Putamen (tissue), 1 donor: ENCODE results near the gene TTYH1.

Experiments
- DNase-seq: peaks from one replicate; pipeline ENCODE4 v3.0.0-alpha.2; 2016; ENCODE audit warnings: low spot score

Gene TTYH1

DNA sequence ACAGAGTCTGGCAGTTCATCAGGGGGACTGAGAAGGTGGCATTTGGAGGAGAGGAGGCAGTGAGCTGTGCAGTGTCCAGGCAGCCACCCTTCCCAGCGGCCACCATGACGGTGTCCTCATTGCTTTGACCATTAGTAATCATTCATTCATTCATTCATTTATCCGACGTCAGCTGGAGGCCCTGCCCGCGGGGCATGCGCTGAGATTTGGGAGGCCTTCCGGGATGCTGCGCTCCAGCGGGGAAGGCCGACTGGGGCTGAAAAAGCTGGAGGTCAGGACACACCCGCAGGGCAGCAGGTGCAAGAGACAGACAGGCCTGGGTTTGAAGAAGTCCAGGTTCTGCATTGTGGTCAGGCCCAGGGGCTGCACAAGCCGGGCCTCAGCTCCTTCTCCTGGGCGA is 8.9 kb downstream of the TTYH1 start:
- no peak for DNase-seq

DNA sequence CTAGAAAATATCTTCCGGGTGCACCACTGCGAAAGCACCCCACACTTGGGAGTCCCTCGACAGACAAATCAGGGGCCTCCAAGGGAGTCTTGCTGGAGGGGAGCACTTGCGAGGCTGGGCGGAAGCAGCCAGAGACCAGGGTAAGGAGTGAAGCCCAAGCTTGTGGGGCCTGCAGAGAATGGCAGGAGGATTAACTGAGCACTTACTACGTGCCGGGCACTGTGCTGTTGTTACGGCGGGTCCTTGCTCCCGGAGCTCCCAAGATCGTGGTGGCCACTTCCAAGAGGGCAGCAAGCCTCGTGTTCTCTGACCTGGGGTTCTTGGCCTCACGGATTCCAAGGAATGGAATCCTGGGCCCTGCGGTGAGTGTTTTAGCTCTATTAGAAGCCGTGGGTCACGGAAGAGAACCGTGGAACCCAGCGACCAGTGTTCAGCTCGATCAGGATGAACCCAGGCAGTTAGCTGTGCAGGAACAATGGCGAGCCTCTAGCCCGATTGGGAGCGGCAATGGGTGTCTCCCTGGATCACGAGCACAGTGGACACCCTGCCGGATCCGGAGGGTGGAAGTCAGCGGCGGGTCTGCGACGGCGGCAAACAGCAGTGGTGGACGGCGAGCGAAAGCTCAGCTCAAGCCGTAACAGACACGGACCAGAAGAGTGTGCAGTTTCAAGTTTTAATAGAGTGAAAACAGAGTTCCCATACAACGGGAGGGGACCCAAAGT is 9.6 kb downstream of the TTYH1 start:
- no peak for DNase-seq

DNA sequence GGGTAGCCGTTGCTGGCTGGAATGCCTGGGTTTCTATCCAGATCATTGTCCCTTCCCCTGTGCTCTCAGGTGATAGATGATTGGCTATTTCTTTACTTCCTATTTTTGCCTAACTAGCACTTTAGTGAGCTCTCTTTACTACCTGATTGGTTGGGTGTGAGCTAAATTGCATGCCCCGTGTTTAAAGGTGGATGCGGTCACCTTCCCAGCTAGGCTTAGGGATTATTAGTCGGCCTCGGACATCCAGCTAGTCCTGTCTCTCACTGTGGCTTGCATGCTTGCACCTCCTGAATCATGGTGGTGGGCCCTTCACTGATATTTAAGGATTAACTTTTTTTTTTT is 10.1 kb downstream of the TTYH1 start:
- no peak for DNase-seq

DNA sequence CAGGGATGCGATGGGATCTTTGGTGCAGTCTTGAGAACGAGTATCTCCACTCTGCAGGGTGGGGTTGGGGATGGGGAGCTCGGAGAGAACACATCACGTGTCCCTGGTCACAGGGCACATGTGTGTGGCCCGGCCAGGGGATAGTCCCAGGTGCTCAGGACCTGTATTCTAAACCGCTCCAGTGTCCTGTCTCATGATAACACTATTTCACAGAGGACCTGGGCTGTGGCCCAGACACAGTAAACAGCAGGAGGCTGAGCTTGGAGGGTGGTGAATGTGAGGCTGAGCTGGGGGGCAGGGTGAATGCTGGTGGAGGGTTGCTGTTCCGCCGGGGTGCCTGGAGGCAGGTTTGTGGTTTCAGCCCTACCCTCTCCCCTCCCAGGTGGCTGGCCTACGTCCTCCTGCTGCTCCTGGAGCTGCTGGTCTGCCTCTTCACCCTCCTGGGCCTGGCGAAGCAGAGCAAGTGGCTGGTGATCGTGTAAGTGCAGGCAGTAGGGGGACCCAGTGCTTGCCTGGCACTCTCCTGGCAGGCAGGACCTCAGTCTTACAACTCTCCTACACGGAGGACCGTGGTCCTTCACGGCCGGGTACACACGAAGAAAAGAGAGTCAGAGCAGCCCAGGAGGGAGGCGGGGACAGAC is 11.1 kb downstream of the TTYH1 start:
- DNase-seq = no peak

DNA sequence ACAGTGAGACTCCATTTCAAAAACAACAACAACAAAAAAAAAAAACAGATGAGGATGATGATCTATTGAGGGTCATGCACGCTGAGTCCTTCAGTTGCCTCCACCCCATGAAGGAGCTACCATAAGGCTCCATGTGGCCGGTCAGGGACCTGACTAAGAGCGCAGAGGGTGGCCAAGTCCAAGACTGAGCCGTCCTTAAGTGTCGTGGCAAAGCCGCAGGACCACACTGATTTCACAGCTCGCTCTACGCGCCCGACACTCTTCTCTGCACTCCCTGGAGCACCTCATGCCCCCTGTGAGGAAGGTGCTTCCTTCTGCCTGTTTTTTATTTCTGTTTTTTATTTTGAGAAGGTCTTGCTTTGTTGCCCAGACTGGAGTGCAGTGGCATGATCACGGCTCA is 12.3 kb downstream of the TTYH1 start:
- no peak for DNase-seq

DNA sequence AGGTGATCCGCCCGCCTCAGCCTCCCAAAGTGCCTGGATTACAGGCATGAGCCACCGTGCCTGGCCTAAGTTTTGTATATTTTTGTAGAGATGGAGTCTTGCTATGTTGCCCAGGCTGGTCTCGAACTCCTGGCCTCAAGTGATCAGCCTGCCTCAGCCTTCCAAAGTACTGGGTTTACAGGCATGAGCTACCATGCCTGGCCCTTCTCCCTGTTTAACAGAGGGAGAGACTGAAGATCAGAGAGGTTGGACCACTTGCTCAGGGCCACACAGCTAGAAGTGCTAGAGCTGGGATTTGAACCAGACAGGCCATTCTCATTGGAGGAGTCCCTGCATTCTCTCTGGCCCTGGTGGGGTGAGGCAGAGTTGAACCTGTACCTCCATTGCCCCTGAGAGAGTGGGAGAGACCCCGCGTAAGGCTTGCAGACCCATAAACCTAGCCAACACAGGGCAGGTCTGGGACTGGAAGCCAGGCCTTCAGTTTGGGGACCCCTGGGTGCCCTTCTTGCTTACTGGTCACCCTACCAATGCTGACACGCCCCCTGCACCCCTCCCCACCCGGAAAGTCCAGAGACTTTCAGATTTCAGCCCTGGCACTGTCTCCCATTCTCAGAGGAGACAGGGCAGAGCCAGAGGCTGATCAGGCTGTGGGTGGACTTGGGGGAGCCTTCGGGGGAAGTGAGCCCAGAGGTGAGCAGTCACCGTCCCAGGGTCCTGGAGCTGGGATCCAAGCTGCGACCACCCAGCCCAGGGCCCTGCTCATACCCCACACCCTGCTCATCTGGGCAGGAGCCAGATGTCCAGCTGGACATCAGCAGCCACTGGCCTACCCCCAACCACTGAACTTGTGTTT is 13.3 kb downstream of the TTYH1 start:
- no peak for DNase-seq

DNA sequence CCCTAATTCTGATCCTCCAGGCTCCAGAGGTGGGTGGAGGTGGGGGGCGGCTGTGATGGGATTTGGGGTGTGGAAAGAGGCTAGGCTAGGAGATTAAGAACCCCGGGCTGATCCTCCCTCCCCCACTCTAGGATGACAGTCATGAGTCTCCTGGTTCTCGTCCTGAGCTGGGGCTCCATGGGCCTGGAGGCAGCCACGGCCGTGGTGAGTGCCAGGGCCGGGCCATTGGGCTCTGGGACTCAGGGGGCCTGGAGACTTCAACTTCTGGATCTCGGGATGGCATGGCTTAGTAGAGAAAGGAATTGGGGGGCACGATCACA is 13.9 kb downstream of the TTYH1 start:
- no peak for DNase-seq

DNA sequence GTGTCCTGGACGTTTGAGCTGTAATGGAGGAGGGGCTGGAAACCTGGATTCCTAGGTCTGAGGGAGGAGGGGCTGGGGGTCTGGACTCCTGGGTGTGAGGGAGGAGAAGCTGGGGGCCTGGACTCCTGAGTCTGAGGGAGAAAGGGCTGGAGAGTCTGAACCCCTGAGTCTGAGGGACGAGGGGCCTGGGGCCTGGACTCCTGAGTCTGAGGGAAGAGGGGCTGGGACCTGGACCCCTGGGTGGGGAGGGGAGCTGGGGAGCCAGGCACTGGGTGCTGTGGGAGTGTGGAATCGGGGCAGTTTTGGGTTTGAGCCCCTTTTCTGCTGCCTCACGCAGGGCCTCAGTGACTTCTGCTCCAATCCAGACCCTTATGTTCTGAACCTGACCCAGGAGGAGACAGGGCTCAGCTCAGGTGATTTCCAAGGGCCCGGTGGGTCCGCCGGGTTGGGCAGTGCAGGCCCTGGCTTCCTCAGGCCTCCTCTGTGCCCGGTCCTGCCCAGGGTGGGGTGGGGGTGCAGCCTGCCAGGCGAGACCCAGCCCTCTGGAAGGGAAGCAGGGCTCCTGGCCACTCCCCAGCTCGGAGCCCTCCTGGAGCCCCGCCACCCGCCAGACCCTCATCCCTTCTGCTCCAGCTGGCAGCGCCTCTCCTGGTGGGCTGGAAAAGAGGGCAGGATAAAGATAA is 14.4 kb downstream of the TTYH1 start:
- DNase-seq = no peak

DNA sequence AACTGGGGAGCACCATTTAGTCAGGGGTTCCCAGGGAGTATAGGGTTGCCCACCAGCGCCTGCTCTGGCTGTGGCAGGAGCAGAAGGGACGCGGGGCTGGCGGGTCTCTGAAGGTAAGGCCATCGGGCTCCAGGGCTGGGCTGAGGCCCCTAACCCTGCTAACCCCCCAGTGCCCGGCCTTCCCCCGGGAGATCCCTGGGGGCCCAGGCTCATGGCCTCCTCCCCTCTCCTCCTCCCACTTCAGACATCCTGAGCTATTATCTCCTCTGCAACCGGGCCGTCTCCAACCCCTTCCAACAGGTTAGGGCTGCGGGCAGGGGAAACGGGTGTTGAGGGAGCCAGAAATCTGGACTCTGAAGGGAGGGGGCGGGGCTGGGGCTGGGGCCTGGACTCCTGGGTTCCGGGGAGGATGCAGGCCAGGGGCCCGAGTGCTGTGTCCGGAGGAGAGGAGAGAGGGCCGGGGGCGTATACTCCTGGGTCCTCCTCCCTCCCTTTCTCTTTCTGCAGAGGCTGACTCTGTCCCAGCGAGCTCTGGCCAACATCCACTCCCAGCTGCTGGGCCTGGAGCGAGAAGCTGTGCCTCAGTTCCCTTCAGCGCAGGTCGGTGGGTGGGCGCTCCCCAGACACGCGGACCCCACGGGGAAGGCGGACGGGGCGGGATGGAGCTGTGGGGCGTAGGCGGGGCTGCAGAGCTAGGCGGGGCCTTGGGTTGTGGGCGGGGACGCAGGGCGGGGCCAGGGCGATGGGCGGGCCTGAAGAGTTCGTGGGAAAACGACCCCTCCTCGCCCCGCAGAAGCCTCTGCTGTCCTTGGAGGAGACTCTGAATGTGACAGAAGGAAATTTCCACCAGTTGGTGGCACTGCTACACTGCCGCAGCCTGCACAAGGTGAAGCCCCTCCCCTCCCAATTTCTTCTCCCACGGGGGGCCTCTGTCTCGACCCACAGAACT is 15.3 kb downstream of the TTYH1 start:
- DNase-seq = no peak

DNA sequence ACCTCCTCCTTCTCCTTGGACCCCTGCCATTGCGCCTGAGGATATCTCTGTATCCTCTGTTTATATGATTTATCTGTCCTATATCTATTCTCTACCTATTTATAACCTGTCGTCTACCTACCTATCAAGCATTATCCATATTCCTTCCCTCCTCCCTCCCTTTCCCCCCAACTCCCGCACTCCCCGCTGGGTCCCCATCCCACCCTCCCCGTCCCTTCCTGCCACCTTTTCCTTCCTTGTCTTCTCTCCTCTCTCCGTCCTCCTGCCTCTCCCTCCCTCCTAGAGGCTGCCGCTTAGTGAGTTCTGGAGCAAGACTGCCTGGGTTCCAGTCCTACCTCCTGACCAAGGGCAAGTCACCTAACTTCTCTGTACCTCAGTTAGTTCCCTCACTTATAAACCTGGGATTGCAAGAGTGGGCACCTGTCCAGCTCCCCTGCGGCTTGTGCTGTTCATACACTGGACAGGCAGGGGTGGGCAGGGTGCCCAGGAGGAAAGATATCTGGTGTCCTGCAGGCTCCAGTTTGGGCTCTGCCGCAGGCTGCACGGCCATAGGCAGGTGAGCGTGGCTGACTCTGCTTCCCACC is 16.1 kb downstream of the TTYH1 start:
- no peak for DNase-seq

DNA sequence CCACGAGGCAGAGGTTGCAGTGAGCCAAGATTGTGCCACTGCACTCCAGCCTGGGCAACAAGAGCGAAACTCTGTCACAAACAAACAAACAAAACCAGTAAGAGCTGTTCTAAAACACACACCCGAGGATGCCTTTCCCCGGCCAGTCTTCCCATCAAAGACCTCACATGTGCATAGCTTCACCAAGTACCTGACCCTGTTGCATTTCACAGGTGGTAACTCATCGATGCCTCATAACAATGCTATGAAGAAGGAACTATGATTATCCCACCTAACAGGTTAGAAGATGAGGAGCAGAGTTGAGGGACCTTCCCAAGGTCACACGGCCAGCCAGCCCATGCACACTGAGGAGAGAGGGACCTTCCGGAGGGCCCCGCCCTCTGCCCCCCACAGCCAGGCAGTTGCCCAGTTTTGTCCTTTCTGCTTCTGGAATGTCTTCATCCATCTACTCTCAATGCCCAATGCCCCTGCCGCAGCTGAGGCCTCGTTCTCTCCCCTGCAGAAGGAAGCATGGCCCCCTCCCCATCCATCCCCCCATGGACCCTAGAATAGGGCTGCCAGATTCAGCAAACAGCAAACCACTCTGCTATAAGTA is 17.0 kb downstream of the TTYH1 start:
- DNase-seq = no peak

DNA sequence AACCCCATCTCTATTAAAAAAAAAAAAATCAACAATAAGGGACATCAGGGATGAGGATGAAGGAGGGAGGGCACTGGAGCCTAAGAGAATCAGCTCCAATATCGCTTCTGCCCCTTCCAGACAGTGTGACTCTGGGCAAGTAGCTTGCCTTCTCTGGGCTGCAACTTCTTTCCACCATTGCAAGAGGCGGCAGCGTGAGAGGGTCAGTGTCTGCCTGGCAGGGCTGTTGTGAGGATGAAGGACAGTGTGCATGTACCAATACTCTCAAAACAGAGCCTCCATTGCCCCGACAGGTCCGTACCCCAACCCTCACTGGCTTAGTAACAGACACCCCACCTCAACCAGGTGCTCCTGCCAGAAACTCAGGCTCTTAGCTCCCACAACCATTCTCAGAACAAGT is 18.4 kb downstream of the TTYH1 start:
- DNase-seq = no peak

DNA sequence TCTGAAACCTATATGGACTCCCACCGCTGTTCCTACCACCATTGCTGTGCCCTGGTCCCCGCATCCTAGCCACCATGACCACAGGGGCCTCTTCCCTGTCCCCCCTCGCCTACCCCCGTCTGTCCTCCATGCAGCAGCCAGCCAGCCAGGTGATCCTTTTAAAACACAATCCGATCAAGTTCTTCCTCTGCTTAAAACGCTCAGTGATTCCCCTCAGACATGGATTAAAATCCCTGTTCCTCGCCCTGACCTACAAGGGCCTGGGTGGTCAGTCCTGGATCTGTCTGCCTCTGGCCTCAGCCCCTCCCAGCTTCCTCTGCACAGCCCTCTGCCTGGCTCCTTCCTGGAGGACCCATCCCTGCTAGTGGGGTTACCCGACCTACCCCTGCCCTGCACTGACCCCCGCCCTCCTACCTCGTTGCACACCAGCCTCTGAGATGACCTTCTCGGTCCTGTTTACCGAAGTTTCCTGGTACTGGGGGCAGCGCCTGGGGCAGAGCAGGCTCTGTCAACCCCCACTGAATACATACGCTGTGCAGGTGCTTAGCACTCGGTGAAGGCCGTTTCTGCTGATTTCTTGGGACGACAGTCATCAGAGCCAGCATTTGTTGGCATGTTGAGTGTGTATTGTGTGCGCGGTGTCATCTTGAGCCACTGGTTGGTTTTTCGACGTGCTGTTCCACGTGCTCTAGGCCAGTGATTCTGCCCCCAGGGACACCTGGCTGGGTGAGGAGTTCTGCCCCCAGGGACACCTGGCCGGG is 19.0 kb downstream of the TTYH1 start:
- no peak for DNase-seq

DNA sequence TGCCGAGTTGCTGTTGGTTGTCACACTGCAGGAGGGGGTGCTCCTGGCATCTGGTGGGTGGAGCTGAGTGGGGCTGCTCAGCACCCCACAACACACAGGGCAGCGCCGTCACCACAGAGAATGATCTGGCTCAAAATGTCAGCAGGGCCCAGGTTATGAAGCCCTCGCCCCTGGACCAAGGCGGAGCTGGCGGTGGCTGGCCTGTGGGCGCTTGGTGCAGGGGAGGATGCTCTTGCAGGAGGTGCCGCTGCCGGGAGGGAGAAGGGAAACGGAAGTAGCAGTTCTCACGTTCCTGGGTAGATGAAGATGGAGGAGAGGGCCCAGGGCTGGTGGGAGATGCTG is 19.6 kb downstream of the TTYH1 start:
- DNase-seq = no peak

DNA sequence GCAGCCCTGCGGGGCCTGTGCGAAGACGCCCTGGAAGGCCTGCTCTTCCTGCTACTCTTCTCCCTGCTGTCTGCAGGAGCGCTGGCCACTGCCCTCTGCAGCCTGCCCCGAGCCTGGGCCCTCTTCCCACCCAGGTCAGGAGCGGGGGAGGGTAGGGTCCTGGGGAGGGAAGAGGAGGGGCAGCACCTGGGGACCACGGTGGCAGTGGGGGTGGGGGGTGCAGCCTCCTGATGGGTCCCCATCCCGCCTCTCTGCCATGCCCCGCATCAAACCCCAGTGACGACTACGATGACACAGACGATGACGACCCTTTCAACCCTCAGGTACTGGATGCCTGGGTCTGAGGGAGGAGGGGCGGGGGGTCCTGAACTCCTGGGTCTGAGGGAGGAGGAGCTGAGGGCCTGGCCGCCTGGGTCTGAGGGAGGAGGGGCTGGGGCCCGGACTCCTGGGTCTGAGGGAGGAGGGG is 20.3 kb downstream of the TTYH1 start:
- DNase-seq = no peak

DNA sequence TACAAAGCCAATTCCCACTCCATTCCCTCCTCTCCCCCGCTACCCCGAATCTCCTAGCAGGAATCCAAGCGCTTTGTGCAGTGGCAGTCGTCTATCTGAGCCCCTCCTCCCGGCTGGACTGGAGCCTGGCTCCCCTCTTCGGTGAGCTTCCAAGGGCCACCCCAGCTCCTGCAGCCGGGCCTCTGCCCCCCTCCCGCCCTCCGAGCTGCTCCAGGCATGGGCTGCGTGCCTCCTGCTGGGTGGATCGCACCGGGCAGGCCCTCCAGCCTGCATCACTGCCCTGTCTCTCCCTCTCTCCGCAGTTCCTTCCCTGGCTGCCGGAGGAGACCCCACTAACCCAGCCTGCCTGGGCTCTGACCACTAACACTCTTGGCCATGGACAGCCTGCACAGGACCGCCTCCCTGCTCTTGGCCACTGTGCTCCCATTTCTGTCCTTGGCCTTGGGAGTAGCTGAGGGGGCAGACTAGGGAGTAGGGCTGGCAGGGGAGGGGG is 20.8 kb downstream of the TTYH1 start:
- DNase-seq = no peak

DNA sequence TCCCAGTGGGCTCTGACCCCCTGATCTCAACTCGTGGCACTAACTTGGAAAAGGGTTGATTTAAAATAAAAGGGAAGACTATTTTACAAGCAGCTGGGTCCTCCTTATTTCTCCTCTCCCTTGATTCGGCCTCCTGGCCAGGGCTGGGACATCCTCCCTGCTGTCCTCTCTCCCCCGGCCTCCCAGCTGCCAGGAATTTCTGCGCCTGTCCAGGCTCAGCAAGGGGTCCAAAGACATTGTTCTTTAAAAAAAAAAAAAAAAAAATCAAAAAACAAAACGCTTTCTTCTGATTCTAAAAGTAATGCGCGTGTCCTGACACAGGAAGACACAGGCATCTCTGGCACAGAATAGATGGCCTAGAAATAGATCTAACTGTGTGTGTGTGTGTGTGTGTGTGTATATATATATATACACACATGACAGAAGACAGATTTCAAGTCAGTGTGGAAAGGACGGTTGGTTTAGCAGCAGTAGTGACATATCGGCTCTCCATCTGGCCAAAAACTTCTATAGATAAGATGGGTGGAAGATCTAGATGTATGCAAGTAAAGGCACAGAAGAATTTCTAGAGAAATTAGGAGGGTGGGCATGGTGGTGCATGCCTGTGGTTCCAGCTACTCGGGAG is 21.5 kb downstream of the TTYH1 start:
- DNase-seq = no peak

DNA sequence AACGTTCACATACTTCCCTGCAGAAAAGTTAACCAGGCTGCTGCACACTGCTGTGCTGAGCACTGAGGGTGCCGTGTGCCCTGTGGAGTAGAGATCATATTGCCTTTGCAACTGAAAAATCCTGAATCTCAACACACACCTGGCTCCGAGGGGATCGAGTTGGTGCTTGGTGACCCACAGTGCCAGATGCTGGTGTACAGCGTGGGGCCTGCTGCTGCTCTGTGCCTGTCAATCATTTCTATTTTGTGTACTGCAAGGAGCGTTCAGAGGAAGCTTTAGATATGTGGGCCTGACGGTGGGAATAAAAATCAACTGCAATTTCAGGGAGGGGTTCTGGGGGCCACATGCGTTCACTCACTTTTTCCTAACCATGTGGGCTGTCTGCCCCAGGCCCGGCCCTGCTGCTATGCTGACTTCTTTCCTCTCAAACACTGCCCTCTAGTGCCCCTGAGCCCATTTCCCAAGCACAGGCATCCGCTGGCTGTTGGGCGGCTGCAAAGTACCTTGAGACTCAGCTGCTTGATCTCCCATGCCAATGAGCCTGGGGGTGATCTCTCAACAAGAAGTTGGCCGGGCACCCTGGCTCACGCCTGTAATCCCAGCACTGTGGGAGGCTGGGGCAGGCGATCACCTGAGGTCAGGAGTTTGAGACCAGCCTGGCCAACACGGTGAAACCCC is 24.0 kb downstream of the TTYH1 start:
- DNase-seq = no peak

DNA sequence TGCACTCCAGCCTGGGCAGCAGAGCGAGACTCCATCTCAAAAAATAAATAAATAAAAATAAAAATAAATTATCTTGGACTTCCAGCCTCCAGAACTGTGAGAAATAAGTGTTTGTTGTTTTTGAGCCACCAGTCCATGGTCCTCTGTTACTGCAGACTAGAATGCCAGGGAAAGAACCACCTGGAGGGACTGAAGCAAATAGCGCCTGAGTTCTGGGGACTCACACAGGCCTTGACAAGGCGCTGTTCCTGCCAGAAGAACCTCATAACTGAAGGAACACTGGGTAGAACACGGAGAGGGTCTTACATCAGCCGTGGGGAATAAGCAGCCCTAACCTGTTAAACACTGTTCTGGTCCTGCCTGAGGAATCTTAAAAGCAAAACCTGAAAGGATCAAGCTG is 25.4 kb downstream of the TTYH1 start:
- no peak for DNase-seq
